ENCODE measurements around the gene SMIM8. TPM values are rescaled to one million over a fixed set of nuclear protein-coding genes. Genes with fewer than 3 reads are reported as not detected.

The SMIM8 gene
- total and polyA plus RNA-seq, 2 of the 4 experiments (the other 2 are of a cell fraction): 2.7 to 3.6 TPM

Other genes with a start within 250 kb of the SMIM8 start
- not detected in 2 replicates for gene CGA, start 227.5 kb upstream of the SMIM8 start, total RNA-seq (2012; rRNA removed)
- 0.15 and 0.17 TPM in 2 replicates for gene CGA, start 227.5 kb upstream of the SMIM8 start, polyA plus RNA-seq (2012; rRNA removed)
- 28.3 and 36.9 TPM in 2 replicates for gene ZNF292, start 167.0 kb upstream of the SMIM8 start, total RNA-seq (2012; rRNA removed)
- gene ZNF292, start 167.0 kb upstream of the SMIM8 start, polyA plus RNA-seq (2012; rRNA removed): 5.4 and 5.5 TPM in 2 replicates
- not detected in 2 replicates for gene GJB7, start 6.7 kb downstream of the SMIM8 start, total RNA-seq (2012; rRNA removed)
- gene GJB7, start 6.7 kb downstream of the SMIM8 start, polyA plus RNA-seq (2012; rRNA removed): not detected in 2 replicates
- gene C6orf163, start 22.2 kb downstream of the SMIM8 start, total RNA-seq (2012; rRNA removed): 0.90 and 1.7 TPM in 2 replicates
- gene C6orf163, start 22.2 kb downstream of the SMIM8 start, polyA plus RNA-seq (2012; rRNA removed): 0.43 and 0.55 TPM in 2 replicates
- gene CFAP206, start 85.4 kb downstream of the SMIM8 start, total RNA-seq (2012; rRNA removed): under 0.01 and 0.28 TPM in 2 replicates
- gene CFAP206, start 85.4 kb downstream of the SMIM8 start, polyA plus RNA-seq (2012; rRNA removed): 0.09 TPM in 1 of 2 replicates, not detected in the other
- gene SLC35A1, start 150.4 kb downstream of the SMIM8 start, total RNA-seq (2012; rRNA removed): 9.7 and 14.4 TPM in 2 replicates
- gene SLC35A1, start 150.4 kb downstream of the SMIM8 start, polyA plus RNA-seq (2012; rRNA removed): 10.0 and 12.4 TPM in 2 replicates

All from IMR-90 (cell line).